ENCODE data around the gene SLC51A. TPM values are rescaled to one million over a fixed set of nuclear protein-coding genes. Genes with fewer than 3 reads are reported as not detected.

Gene SLC51A
- total RNA-seq, 1 donor from 2014 or later = not detected

GRCh38 chr3:196219194-196219969 is 3.0 kb downstream of the SLC51A start:
- Mint-ChIP-seq H3K4me1 (ENCODE audit: unreplicated experiment) (no peaks in the 10 kb centered on the region), H3K9me3 (ENCODE audit: unreplicated experiment) (no peaks in the 10 kb centered on the region), H3K4me3 (ENCODE audit: unreplicated experiment) (no peak overlapping the region), H3K27ac (ENCODE audit: unreplicated experiment) (no peak overlapping the region), H3K27me3 (ENCODE audit: unreplicated experiment) (peaks cover 7% of the 10 kb centered on the region), H3K36me3 (ENCODE audit: low read depth, unreplicated experiment) (no peaks in the 10 kb centered on the region)
- no peak for TF ChIP-seq CTCF (IDR thresholded peaks at IDR 0.05; ENCODE audit: unreplicated experiment)
- DNase-seq (ENCODE audit: low spot score) = no peak

GRCh38 chr3:196219970-196220311 is 3.6 kb downstream of the SLC51A start:
- Mint-ChIP-seq H3K27ac (ENCODE audit: unreplicated experiment) (no peak overlapping the region), H3K36me3 (ENCODE audit: low read depth, unreplicated experiment) (no peaks in the 10 kb centered on the region), H3K27me3 (ENCODE audit: unreplicated experiment) (peaks cover 7% of the 10 kb centered on the region), H3K9me3 (ENCODE audit: unreplicated experiment) (no peaks in the 10 kb centered on the region), H3K4me3 (ENCODE audit: unreplicated experiment) (no peak overlapping the region), H3K4me1 (ENCODE audit: unreplicated experiment) (no peaks in the 10 kb centered on the region)
- DNase-seq (ENCODE audit: low spot score) = no peak
- no peak for TF ChIP-seq CTCF (IDR thresholded peaks at IDR 0.05; ENCODE audit: unreplicated experiment)

GRCh38 chr3:196220587-196220986 is 4.3 kb downstream of the SLC51A start:
- peaks cover 5% of the 10 kb centered on the region for H3K27me3 Mint-ChIP-seq (ENCODE audit: unreplicated experiment)
- H3K36me3 Mint-ChIP-seq (ENCODE audit: low read depth, unreplicated experiment) = no peaks in the 10 kb centered on the region
- no peaks in the 10 kb centered on the region for H3K9me3 Mint-ChIP-seq (ENCODE audit: unreplicated experiment)
- no peak overlapping the region for H3K27ac Mint-ChIP-seq (ENCODE audit: unreplicated experiment)
- DNase-seq (ENCODE audit: low spot score) = no peak
- TF ChIP-seq CTCF (IDR thresholded peaks at IDR 0.05; ENCODE audit: unreplicated experiment) = no peak
- H3K4me1 Mint-ChIP-seq (ENCODE audit: unreplicated experiment) = no peaks in the 10 kb centered on the region
- H3K4me3 Mint-ChIP-seq (ENCODE audit: unreplicated experiment) = no peak overlapping the region

- no peak for DNase-seq (ENCODE audit: low spot score)
- TF ChIP-seq CTCF (IDR thresholded peaks at IDR 0.05; ENCODE audit: unreplicated experiment) = no peak
- H3K27ac Mint-ChIP-seq (ENCODE audit: unreplicated experiment) = no peak overlapping the region
- peaks cover 2% of the 10 kb centered on the region for H3K27me3 Mint-ChIP-seq (ENCODE audit: unreplicated experiment)
- no peak overlapping the region for H3K4me3 Mint-ChIP-seq (ENCODE audit: unreplicated experiment)
- no peaks in the 10 kb centered on the region for H3K4me1 Mint-ChIP-seq (ENCODE audit: unreplicated experiment)
- no peaks in the 10 kb centered on the region for H3K36me3 Mint-ChIP-seq (ENCODE audit: low read depth, unreplicated experiment)
- H3K9me3 Mint-ChIP-seq (ENCODE audit: unreplicated experiment) = no peaks in the 10 kb centered on the region
Observed at GRCh38 chr3:196220991-196221390, 4.7 kb downstream of the SLC51A start.

GRCh38 chr3:196222876-196223595 is 6.7 kb downstream of the SLC51A start:
- no peak overlapping the region for H3K4me3 Mint-ChIP-seq (ENCODE audit: unreplicated experiment)
- DNase-seq (ENCODE audit: low spot score) = no peak
- no peaks in the 10 kb centered on the region for H3K36me3 Mint-ChIP-seq (ENCODE audit: low read depth, unreplicated experiment)
- no peaks in the 10 kb centered on the region for H3K4me1 Mint-ChIP-seq (ENCODE audit: unreplicated experiment)
- no peak overlapping the region for H3K27ac Mint-ChIP-seq (ENCODE audit: unreplicated experiment)
- no peaks in the 10 kb centered on the region for H3K9me3 Mint-ChIP-seq (ENCODE audit: unreplicated experiment)
- no peak for TF ChIP-seq CTCF (IDR thresholded peaks at IDR 0.05; ENCODE audit: unreplicated experiment)
- peaks cover 5% of the 10 kb centered on the region for H3K27me3 Mint-ChIP-seq (ENCODE audit: unreplicated experiment)
